OCI-LY3 (cell line): Measurements from ENCODE around the gene DDX4.

Experiments used
- H2AFZ ChIP-seq: fragments of 200-600, 300-600 bp; shearing (Covaris generic); 2 replicates; pipeline ENCODE4 v1.6.0; 2014; ENCODE audit warnings: antibody characterized with exemption, low read depth, low read length
- H3K27ac ChIP-seq: fragments of 200-600, 300-600 bp; sonication (generic); 2 replicates; pipeline ENCODE4 v1.5.1; 2014; ENCODE audit warnings: mild to moderate bottlenecking, low read length, moderate library complexity, mixed read lengths
- H3K27me3 ChIP-seq: fragments of 200-600, 300-600 bp; sonication (generic); 2 replicates; pipeline ENCODE4 v1.6.1; 2014; ENCODE audit warnings: low read depth, low read length, mixed read lengths
- H3K36me3 ChIP-seq: fragments of 200-600, 300-600 bp; sonication (generic); replicated peaks from 2 replicates; pipeline ENCODE3; 2014; ENCODE audit warnings: low read depth, low read length, mixed read lengths
- H3K4me1 ChIP-seq: fragments of 300-600, 200-600 bp; sonication (generic); 2 replicates; pipeline ENCODE4 v1.6.1; 2014; ENCODE audit warnings: low read length, mixed read lengths
- H3K4me2 ChIP-seq: fragments of 200-600, 300-600 bp; sonication (generic); 2 replicates; pipeline ENCODE4 v1.6.1; 2014; ENCODE audit warnings: low read length, mixed read lengths
- H3K4me3 ChIP-seq: fragments of 300-600, 200-600 bp; sonication (generic); 2 replicates; pipeline ENCODE4 v1.5.1; 2014; ENCODE audit warnings: antibody characterized with exemption, mild to moderate bottlenecking, low read length, moderate library complexity
- H3K79me2 ChIP-seq: fragments of 300-600, 200-600 bp; shearing (Covaris generic); 2 replicates; pipeline ENCODE4 v1.6.1; 2014; ENCODE audit warnings: mild to moderate bottlenecking, low read length, mixed read lengths
- H3K9ac ChIP-seq: fragments of 300-600, 200-600 bp; shearing (Covaris generic); 2 replicates; pipeline ENCODE4 v1.6.0; 2014; ENCODE audit warnings: mild to moderate bottlenecking, low read length, moderate library complexity
- H3K9me3 ChIP-seq: fragments of 200-600, 300-600 bp; shearing (Covaris generic); 2 replicates; pipeline ENCODE4 v1.6.1; 2014; ENCODE audit warnings: low read length, mixed read lengths; ENCODE audit not compliant: insufficient read depth
- H4K20me1 ChIP-seq: fragments of 200-600, 300-600 bp; sonication (generic); 2 replicates; pipeline ENCODE4 v1.6.1; 2016; ENCODE audit warnings: low read length, mixed read lengths; ENCODE audit not compliant: insufficient read depth
- CTCF ChIP-seq: fragments of 200-600, 300-600 bp; sonication (generic); IDR thresholded peaks from 2 replicates; pipeline ENCODE4 v1.5.1; 2014; ENCODE audit warnings: antibody characterized with exemption, low read length, low read depth
- EZH2phosphoT487 ChIP-seq: fragments of 200-600 bp; shearing (Covaris generic); IDR thresholded peaks from 2 replicates; pipeline ENCODE4 v1.6.1; 2018; ENCODE audit warnings: antibody characterized with exemption, mixed run types, low read depth

DDX4 gene

GRCh38 chr5:55848783-55849182 lies 110.9 kb downstream of the DDX4 start:
- Histone ChIP-seq H3K4me1 (no peaks in the 10 kb centered on the region), H3K9ac (no peak overlapping the region), H2AFZ (no peak overlapping the region), H3K4me2 (no peak overlapping the region), H4K20me1 (no peaks in the 10 kb centered on the region), H3K79me2 (no peaks in the 10 kb centered on the region), H3K27ac (no peak overlapping the region), H3K36me3 (no peaks in the 10 kb centered on the region), H3K4me3 (no peak overlapping the region), H3K9me3 (no peaks in the 10 kb centered on the region), H3K27me3 (no peaks in the 10 kb centered on the region)
- TF ChIP-seq EZH2phosphoT487: no peak
- TF ChIP-seq CTCF: no peak

GRCh38 chr5:55850839-55851674 lies 113.2 kb downstream of the DDX4 start, which contains the start of gene IL31RA:
Gene IL31RA, plus strand, starts transcription at chr5:55851357. Its CDS starts 214 bp downstream, at chr5:55851571.
- Histone ChIP-seq H3K27me3 (no peaks in the 10 kb centered on the region), H4K20me1 (no peaks in the 10 kb centered on the region), H3K27ac (no peak within 1 kb of the TSS), H3K9ac (no peak within 1 kb of the TSS), H2AFZ (no peak within 1 kb of the TSS), H3K9me3 (no peaks in the 10 kb centered on the region), H3K79me2 (no peaks in the 10 kb centered on the region), H3K4me2 (no peak within 1 kb of the TSS), H3K4me1 (no peaks in the 10 kb centered on the region), H3K36me3 (no peaks in the 10 kb centered on the region), H3K4me3 (no peak within 1 kb of the TSS)
- TF ChIP-seq CTCF (no peak), EZH2phosphoT487 (no peak)

DNA sequence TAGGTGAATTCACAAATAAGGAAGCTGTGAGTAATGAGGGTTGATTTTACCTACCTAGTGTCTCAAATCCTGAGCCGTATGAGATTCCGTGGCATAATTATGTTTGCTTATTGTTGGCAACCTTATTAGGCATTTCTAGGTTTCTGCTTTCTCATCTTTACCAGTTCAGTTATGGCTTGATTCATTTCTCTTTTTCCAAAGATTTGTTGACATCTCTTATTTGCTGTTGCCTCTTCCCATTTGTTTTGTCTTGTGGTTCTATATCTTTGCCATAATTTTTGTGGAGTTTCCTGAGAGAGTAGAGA lies 113.8 kb downstream of the DDX4 start:
- Histone ChIP-seq H3K9me3 (no peaks in the 10 kb centered on the region), H3K27ac (no peak overlapping the region), H3K4me1 (no peaks in the 10 kb centered on the region), H3K79me2 (no peaks in the 10 kb centered on the region), H3K36me3 (no peaks in the 10 kb centered on the region), H3K4me3 (no peak overlapping the region), H3K9ac (no peak overlapping the region), H3K27me3 (no peaks in the 10 kb centered on the region), H4K20me1 (no peaks in the 10 kb centered on the region), H3K4me2 (no peak overlapping the region), H2AFZ (no peak overlapping the region)
- TF ChIP-seq CTCF (no peak), EZH2phosphoT487 (no peak)

DNA sequence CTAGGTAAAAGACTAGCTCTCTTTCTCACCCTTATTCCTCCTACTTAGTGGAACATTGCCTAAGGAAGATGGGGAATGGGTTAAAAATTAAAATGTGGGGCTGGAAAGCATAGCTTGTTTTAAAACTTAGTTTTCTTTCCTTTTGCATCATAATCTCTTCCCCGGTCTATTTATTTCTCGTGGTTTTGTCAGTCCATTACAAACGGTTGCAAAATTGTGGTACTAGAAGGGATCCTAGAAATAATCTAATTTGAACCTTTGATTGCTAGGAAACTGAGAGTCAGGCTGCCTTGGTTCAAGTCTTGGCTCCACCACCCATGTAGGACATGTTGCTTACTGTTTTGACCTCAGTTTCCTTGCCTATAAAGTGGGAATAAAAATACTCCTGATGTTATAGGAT lies 114.6 kb downstream of the DDX4 start:
- Histone ChIP-seq H3K36me3 (no peaks in the 10 kb centered on the region), H3K27me3 (no peaks in the 10 kb centered on the region), H3K27ac (no peak overlapping the region), H3K79me2 (no peaks in the 10 kb centered on the region), H2AFZ (no peak overlapping the region), H3K4me3 (no peak overlapping the region), H4K20me1 (no peaks in the 10 kb centered on the region), H3K9ac (no peak overlapping the region), H3K9me3 (no peaks in the 10 kb centered on the region), H3K4me2 (no peak overlapping the region), H3K4me1 (no peaks in the 10 kb centered on the region)
- no peak for TF ChIP-seq EZH2phosphoT487
